IMR-90 (cell line): ENCODE results near the gene ADAM12. TPM values are rescaled to one million over a fixed set of nuclear protein-coding genes. Genes with fewer than 3 reads are reported as not detected.
A peak's percentile ranks its signal among the peaks of the same experiment; 100 is the strongest.

Experiments used
- ATAC-seq: fragments of 200-7000 bp; cut with Tn5 transposase; 2 replicates; pipeline ENCODE4 v1.9.1; 2020; ENCODE audit warnings: low read depth, mild to moderate bottlenecking, moderate library complexity
- BruUV-seq: library from RNA; stranded (reverse); fragments of 400-500 nt; replicated peaks from 2 replicates; lab custom pipeline; 2021; lab: Mats Ljungman, UMichigan
- CTCF ChIA-PET: fragments of 300-600 bp; formaldehyde crosslinking; extraction: SDS; loops from one replicate; lab custom pipeline; 2021; ENCODE audit warnings: antibody characterized with exemption; lab: Yijun Ruan, JAX
- POLR2A ChIA-PET: fragments of 300-600 bp; sonication (Branson Sonifier 250); formaldehyde crosslinking; loops from one replicate; lab custom pipeline; 2022; ENCODE audit warnings: antibody characterized with exemption; ENCODE audit not compliant: unreplicated experiment; lab: Charles Lee
- DNase-seq: peaks from one replicate; pipeline ENCODE4 v3.0.0; 2013
- H2AFZ ChIP-seq: replicated peaks from 2 replicates; pipeline ENCODE3; 2013; ENCODE audit warnings: low read length, mild to moderate bottlenecking; ENCODE audit not compliant: poor library complexity
- H2AK5ac ChIP-seq: 2 replicates; pipeline ENCODE4 v1.6.1; 2013; ENCODE audit warnings: low read depth, low read length, inconsistent platforms
- H2AK9ac ChIP-seq: replicated peaks from 2 replicates; pipeline ENCODE3; 2013; ENCODE audit warnings: mild to moderate bottlenecking, low read depth, low read length, moderate library complexity; ENCODE audit not compliant: poor library complexity
- H2BK120ac ChIP-seq: 2 replicates; pipeline ENCODE4 v1.6.1; 2013; ENCODE audit warnings: low read depth, low read length, inconsistent platforms
- H2BK15ac ChIP-seq: 3 replicates; pipeline ENCODE4 v1.6.1; 2013; ENCODE audit warnings: low read depth, low read length, inconsistent platforms
- H2BK20ac ChIP-seq: 2 replicates; pipeline ENCODE4 v1.6.1; 2013; ENCODE audit warnings: low read depth, mild to moderate bottlenecking, inconsistent platforms, low read length, moderate library complexity
- H2BK5ac ChIP-seq: 2 replicates; pipeline ENCODE4 v1.6.1; 2013; ENCODE audit warnings: mild to moderate bottlenecking, low read depth, low read length, inconsistent platforms; ENCODE audit not compliant: poor library complexity, severe bottlenecking
- H3K14ac ChIP-seq: replicated peaks from 2 replicates; pipeline ENCODE4 v1.6.1; 2013; ENCODE audit warnings: low read depth, low read length, inconsistent platforms
- H3K18ac ChIP-seq: 2 replicates; pipeline ENCODE4 v1.6.1; 2013; ENCODE audit warnings: low read depth, low read length, control low read depth
- H3K23ac ChIP-seq: 2 replicates; pipeline ENCODE4 v1.6.1; 2013; ENCODE audit warnings: low read depth, low read length, inconsistent platforms
- H3K27ac ChIP-seq: 2 replicates; pipeline ENCODE4 v1.5.1; 2013; ENCODE audit warnings: mild to moderate bottlenecking, control low read depth, low read length; ENCODE audit not compliant: insufficient read depth
- H3K27me3 ChIP-seq: 2 replicates; pipeline ENCODE4 v1.6.1; 2013; ENCODE audit warnings: low read length; ENCODE audit not compliant: control insufficient read depth, insufficient read depth
- H3K36me3 ChIP-seq: 2 replicates; pipeline ENCODE4 v1.6.1; 2013; ENCODE audit warnings: low read length, mixed read lengths; ENCODE audit not compliant: control insufficient read depth, insufficient read depth
- H3K4ac ChIP-seq: 2 replicates; pipeline ENCODE4 v1.6.1; 2013; ENCODE audit warnings: low read depth, low read length, inconsistent platforms
- H3K4me1 ChIP-seq: 2 replicates; pipeline ENCODE4 v1.6.1; 2013; ENCODE audit warnings: low read length, mixed read lengths; ENCODE audit not compliant: control insufficient read depth, insufficient read depth
- H3K4me2 ChIP-seq: 2 replicates; pipeline ENCODE4 v1.6.1; 2013; ENCODE audit warnings: low read depth, mild to moderate bottlenecking, control low read depth, low read length, moderate library complexity
- H3K4me3 ChIP-seq: 2 replicates; pipeline ENCODE4 v1.5.1; 2013; ENCODE audit warnings: low read depth, mild to moderate bottlenecking, control low read depth, low read length, moderate library complexity; ENCODE audit not compliant: insufficient read depth
- H3K56ac ChIP-seq: 2 replicates; pipeline ENCODE4 v1.6.1; 2013; ENCODE audit warnings: low read length, inconsistent platforms; ENCODE audit not compliant: insufficient read depth; ENCODE audit errors: extremely low read depth
- H3K79me1 ChIP-seq, 2 experiments: 2 replicates each; pipeline ENCODE4 v1.6.1; 2013; ENCODE audit warnings: low read length in 2 of 2, inconsistent platforms in 1 of 2, low read depth in 1 of 2
- H3K9ac ChIP-seq: 2 replicates; pipeline ENCODE4 v1.6.1; 2013; ENCODE audit warnings: low read depth, low read length, control low read depth
- H3K9me1 ChIP-seq: 2 replicates; pipeline ENCODE4 v1.6.1; 2013; ENCODE audit warnings: low read length, inconsistent platforms; ENCODE audit not compliant: insufficient read depth
- H3K9me3 ChIP-seq: 2 replicates; pipeline ENCODE4 v1.6.1; 2013; ENCODE audit warnings: low read length; ENCODE audit not compliant: control insufficient read depth, insufficient read depth
- H4K20me1 ChIP-seq: 2 replicates; pipeline ENCODE4 v1.6.1; 2013; ENCODE audit warnings: low read length, inconsistent platforms; ENCODE audit not compliant: insufficient read depth
- H4K5ac ChIP-seq: 2 replicates; pipeline ENCODE4 v1.6.1; 2013; ENCODE audit warnings: mild to moderate bottlenecking, low read depth, low read length, control low read depth
- H4K8ac ChIP-seq, 2 experiments: 2 replicates each; pipeline ENCODE4 v1.6.1; 2013; ENCODE audit warnings: low read depth in 2 of 2, low read length in 2 of 2, control low read depth in 1 of 2, inconsistent platforms in 1 of 2
- H4K91ac ChIP-seq: 2 replicates; pipeline ENCODE4 v1.6.1; 2013; ENCODE audit warnings: low read depth, low read length, inconsistent platforms; ENCODE audit not compliant: insufficient read depth
- CHD1 ChIP-seq: IDR thresholded peaks from 2 replicates; pipeline ENCODE4 v1.6.1; 2012; ENCODE audit warnings: low read depth, low read length, improper control_type of control experiment
- MAZ ChIP-seq: IDR thresholded peaks from 2 replicates; pipeline ENCODE4 v1.6.1; 2012; ENCODE audit warnings: low read depth, mild to moderate bottlenecking, low read length, improper control_type of control experiment, moderate library complexity, borderline replicate concordance
- MXI1 ChIP-seq: IDR thresholded peaks from 2 replicates; pipeline ENCODE4 v1.6.1; 2012; ENCODE audit warnings: low read depth, mild to moderate bottlenecking, low read length, moderate library complexity, borderline replicate concordance
- POLR2A ChIP-seq: IDR thresholded peaks from 2 replicates; pipeline ENCODE4 v1.6.1; 2012; ENCODE audit warnings: mild to moderate bottlenecking, low read depth, low read length
- RAD21 ChIP-seq: IDR thresholded peaks from 2 replicates; pipeline ENCODE4 v1.6.1; 2012; ENCODE audit warnings: low read length, improper control_type of control experiment
- RFX5 ChIP-seq: IDR thresholded peaks from 2 replicates; pipeline ENCODE4 v1.8.0; 2012; ENCODE audit warnings: low read depth, mild to moderate bottlenecking, low read length, moderate library complexity
- SMC3 ChIP-seq: fragments of 150-350 bp; IDR thresholded peaks from 2 replicates; pipeline ENCODE4 v1.6.1; 2016; ENCODE audit warnings: low read depth, mild to moderate bottlenecking, antibody characterized with exemption, low read length, moderate library complexity
- WGBS, 2 experiments: methylation state at CpG; one replicate each; pipeline versions ENCODE4 v1.1.5 to v1.1.7; 2013; ENCODE audit warnings: missing lambda C conversion rate in 2 of 2; ENCODE audit not compliant: insufficient read length in 1 of 2; ENCODE audit errors: extremely low coverage in 2 of 2; 5-methylcytosine and 5-hydroxymethylcytosine counted together
- dilution Hi-C: fragments of 300-500 bp; cut with HindIII; formaldehyde crosslinking; loops from one replicate; pipeline ENCODE4 v1.14.3; 2018; ENCODE audit warnings: low sequenced_read_pairs; ENCODE audit not compliant: unreplicated experiment
- in situ Hi-C: fragments of 300-500 bp; cut with MboI; formaldehyde crosslinking; loops from 3 replicates; pipeline ENCODE4 v1.14.3; 2019; ENCODE audit warnings: low sequenced_read_pairs, inconsistent platforms, mixed read lengths
- intact Hi-C: fragments of 100-400 bp; cut with micrococcal nuclease; formaldehyde crosslinking; loops from 2 replicates; pipeline ENCODE4 v1.10.0; 2022
- polyA plus RNA-seq, 3 experiments: library from polyadenylated mRNA; depleted of rRNA; stranded (reverse); fragments of >200 nt; gene quantifications; 2 replicates each; pipeline ENCODE4 v1.2.3, GENCODE V29; 2012; ENCODE audit warnings: low replicate concordance in 1 of 3
- total RNA-seq: library from RNA; depleted of rRNA; stranded (reverse); fragments of >200 nt; gene quantifications from 2 replicates; pipeline ENCODE4 v1.2.3, GENCODE V29; 2012
- TF ChIP-seq, protein P1 (sequence below): fragments of 150-350 bp; IDR thresholded peaks from 2 replicates; pipeline ENCODE4 v1.6.1; 2016; ENCODE audit warnings: low read depth, mild to moderate bottlenecking, low read length, moderate library complexity, borderline replicate concordance
- TF ChIP-seq, protein P2 (sequence below): fragments of 150-350 bp; IDR thresholded peaks from 2 replicates; pipeline ENCODE4 v1.6.1; 2017; ENCODE audit warnings: mild to moderate bottlenecking, antibody characterized with exemption, low read length, low read depth

Gene ADAM12
- total and polyA plus RNA-seq, 2 of the 4 experiments (the other 2 are of a cell fraction), result 9.6 to 10.2 TPM

DNA sequence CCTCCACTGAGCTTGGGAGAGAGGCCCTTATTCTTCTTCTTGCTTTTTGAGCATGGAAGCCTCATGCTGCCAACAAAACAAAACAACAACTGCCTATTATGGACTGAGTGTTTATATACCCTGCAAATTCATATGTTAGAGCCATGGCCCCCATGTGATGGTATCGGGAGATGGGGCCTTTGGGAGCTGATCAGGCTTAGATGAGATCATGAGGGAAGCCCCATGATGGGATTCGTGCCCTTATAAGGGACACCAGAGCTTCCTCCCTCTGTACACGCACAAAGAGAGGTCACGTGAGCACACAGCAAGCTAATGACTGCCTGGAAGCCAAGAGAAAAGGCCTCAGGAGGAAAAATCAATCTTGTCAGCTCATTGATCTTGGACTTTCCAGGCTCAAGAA lies 256.9 kb downstream of the ADAM12 start:
- Histone ChIP-seq H4K20me1 (no peaks in the 10 kb centered on the region), H2BK120ac (no peak overlapping the region), H3K9me1 (peaks cover 11% of the 10 kb centered on the region), H3K79me1 (no peaks in the 10 kb centered on the region), H3K4me2 (no peak overlapping the region), H3K9me3 (no peaks in the 10 kb centered on the region), H2BK20ac (no peak overlapping the region), H3K4me1 (peaks cover 9% of the 10 kb centered on the region), H4K91ac (no peak overlapping the region), H3K4ac (no peak overlapping the region), H4K5ac (no peak overlapping the region), H3K27me3 (no peaks in the 10 kb centered on the region), H2BK15ac (no peak overlapping the region), H4K8ac (no peak overlapping the region), H3K36me3 (no peaks in the 10 kb centered on the region), H3K23ac (no peak overlapping the region), H3K56ac (no peak overlapping the region), H3K18ac (no peak overlapping the region), H3K14ac (no peak overlapping the region), H3K9ac (no peak overlapping the region), H3K27ac (no peak overlapping the region), H2AFZ (peak overlapping the region; percentile 3), H2BK5ac (no peak overlapping the region), H3K4me3 (no peak overlapping the region), H2AK5ac (no peak overlapping the region), H2AK9ac (no peak overlapping the region)
- TF ChIP-seq RFX5, result no peak
- TF ChIP-seq RAD21, result no peak
- no peak for TF ChIP-seq POLR2A
- TF ChIP-seq MXI1, result no peak
- TF ChIP-seq, protein P1, sequence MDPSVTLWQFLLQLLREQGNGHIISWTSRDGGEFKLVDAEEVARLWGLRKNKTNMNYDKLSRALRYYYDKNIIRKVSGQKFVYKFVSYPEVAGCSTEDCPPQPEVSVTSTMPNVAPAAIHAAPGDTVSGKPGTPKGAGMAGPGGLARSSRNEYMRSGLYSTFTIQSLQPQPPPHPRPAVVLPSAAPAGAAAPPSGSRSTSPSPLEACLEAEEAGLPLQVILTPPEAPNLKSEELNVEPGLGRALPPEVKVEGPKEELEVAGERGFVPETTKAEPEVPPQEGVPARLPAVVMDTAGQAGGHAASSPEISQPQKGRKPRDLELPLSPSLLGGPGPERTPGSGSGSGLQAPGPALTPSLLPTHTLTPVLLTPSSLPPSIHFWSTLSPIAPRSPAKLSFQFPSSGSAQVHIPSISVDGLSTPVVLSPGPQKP, result no peak
- no peak for TF ChIP-seq MAZ
- TF ChIP-seq SMC3, result no peak
- TF ChIP-seq, protein P2, sequence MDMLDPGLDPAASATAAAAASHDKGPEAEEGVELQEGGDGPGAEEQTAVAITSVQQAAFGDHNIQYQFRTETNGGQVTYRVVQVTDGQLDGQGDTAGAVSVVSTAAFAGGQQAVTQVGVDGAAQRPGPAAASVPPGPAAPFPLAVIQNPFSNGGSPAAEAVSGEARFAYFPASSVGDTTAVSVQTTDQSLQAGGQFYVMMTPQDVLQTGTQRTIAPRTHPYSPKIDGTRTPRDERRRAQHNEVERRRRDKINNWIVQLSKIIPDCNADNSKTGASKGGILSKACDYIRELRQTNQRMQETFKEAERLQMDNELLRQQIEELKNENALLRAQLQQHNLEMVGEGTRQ, result no peak
- no peak for TF ChIP-seq CHD1
- no TSS peak for BruUV-seq
- DNase-seq (peak; percentile 31), ATAC-seq (no peak)
- dilution Hi-C loops, result no loop called here
- CTCF ChIA-PET, result interaction anchor here (0.8 kb wide), 1 partner anchor 22 kb away, joined by 7 read pairs; no protein-coding TSS in a partner anchor
- intact Hi-C loops, result loop anchor here (10.0 kb wide), 2 partner anchors 113 to 373 kb away; no protein-coding TSS in a partner anchor
- 100% methylated on average over 1 of the region's 4 CpGs; no CpG with 5 or more reads in 1 of the 2 experiments for WGBS, 2 experiments
- POLR2A ChIA-PET, result no interaction called here
- in situ Hi-C loops, result no loop called here
